Adrenal gland (tissue), 5 donors: ENCODE measurements around the gene CDKN2B.

ENCODE experiments used
- POLR2A ChIP-seq, 2 donors: fragments of 450-650 bp; IDR thresholded peaks; one replicate each; pipeline ENCODE4 v1.6.1; 2017; ENCODE audit warnings: antibody characterized with exemption in 2 of 2, mild to moderate bottlenecking in 2 of 2, moderate library complexity in 1 of 2
- TF ChIP-seq, protein P1 (sequence below), 6 experiments: fragments of 450-650 bp in 4 of 6; fragments of 200-600 bp in 2 of 6; sonication (generic) in 1 of 6; IDR thresholded peaks; 1 replicate in 5 of 6; 2 replicates in 1 of 6; pipeline versions ENCODE4 v1.5.1 to v1.8.0; 2016 to 2021; ENCODE audit warnings: antibody characterized with exemption in 6 of 6, mild to moderate bottlenecking in 2 of 6, moderate library complexity in 1 of 6
- donor health status: DM: no; HTN: no; CAD: no.

DNA sequence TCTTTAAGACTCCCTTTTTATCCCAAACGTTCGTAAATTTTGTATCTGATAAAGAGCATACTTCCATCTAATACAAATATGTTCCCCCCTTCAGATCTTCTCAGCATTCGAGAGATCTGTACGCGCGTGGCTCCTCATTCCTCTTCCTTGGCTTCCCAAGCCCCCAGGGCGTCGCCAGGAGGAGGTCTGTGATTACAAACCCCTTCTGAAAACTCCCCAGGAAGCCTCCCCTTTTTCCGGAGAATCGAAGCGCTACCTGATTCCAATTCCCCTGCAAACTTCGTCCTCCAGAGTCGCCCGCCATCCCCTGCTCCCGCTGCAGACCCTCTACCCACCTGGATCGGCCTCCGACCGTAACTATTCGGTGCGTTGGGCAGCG is 34.8 kb downstream of the CDKN2B start:
- TF ChIP-seq, protein P1, sequence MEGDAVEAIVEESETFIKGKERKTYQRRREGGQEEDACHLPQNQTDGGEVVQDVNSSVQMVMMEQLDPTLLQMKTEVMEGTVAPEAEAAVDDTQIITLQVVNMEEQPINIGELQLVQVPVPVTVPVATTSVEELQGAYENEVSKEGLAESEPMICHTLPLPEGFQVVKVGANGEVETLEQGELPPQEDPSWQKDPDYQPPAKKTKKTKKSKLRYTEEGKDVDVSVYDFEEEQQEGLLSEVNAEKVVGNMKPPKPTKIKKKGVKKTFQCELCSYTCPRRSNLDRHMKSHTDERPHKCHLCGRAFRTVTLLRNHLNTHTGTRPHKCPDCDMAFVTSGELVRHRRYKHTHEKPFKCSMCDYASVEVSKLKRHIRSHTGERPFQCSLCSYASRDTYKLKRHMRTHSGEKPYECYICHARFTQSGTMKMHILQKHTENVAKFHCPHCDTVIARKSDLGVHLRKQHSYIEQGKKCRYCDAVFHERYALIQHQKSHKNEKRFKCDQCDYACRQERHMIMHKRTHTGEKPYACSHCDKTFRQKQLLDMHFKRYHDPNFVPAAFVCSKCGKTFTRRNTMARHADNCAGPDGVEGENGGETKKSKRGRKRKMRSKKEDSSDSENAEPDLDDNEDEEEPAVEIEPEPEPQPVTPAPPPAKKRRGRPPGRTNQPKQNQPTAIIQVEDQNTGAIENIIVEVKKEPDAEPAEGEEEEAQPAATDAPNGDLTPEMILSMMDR (IDR thresholded peaks at IDR 0.05), result no peak
- TF ChIP-seq POLR2A (IDR thresholded peaks at IDR 0.05), result no peak
